ENCODE data around the gene GTF2E1. TPM values are rescaled to one million over a fixed set of nuclear protein-coding genes. Genes with fewer than 3 reads are reported as not detected.

GTF2E1 gene
- total and polyA plus RNA-seq, 9 of the 15 experiments (the other 6 are each of a cell fraction or from before 2014, with no cell fraction given) = 12.9 to 23.5 (median 15.4) TPM

DNA sequence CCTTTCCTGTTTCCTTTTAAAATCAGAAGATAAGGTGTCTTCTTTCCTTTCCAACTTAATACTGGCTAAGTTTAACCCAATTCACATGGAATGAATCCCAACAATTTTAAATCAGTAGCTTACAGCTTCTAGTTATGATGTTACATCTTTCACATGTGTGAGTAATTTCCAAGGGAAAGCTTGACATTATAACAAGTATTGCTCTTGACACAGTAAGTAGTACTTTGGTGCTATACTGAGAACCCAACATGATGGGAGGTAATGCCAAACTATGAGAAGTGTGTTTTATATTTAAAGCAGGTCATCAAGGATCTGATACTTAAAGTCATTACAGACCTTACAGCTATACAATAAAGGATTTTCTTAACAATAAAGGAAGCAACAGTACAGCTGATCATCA, 29.3 kb upstream of the GTF2E1 start:
- in situ Hi-C loops (cut with MboI) = no loop called here
- TF ChIP-seq, protein P1, sequence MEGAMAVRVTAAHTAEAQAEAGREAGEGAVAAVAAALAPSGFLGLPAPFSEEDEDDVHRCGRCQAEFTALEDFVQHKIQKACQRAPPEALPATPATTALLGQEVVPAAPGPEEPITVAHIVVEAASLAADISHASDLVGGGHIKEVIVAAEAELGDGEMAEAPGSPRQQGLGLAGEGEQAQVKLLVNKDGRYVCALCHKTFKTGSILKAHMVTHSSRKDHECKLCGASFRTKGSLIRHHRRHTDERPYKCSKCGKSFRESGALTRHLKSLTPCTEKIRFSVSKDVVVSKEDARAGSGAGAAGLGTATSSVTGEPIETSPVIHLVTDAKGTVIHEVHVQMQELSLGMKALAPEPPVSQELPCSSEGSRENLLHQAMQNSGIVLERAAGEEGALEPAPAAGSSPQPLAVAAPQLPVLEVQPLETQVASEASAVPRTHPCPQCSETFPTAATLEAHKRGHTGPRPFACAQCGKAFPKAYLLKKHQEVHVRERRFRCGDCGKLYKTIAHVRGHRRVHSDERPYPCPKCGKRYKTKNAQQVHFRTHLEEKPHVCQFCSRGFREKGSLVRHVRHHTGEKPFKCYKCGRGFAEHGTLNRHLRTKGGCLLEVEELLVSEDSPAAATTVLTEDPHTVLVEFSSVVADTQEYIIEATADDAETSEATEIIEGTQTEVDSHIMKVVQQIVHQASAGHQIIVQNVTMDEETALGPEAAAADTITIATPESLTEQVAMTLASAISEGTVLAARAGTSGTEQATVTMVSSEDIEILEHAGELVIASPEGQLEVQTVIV (CRISPR knock-in tag; IDR thresholded peaks at IDR 0.05; ENCODE audit: borderline replicate concordance) = no peak
- TF ChIP-seq, protein P2, sequence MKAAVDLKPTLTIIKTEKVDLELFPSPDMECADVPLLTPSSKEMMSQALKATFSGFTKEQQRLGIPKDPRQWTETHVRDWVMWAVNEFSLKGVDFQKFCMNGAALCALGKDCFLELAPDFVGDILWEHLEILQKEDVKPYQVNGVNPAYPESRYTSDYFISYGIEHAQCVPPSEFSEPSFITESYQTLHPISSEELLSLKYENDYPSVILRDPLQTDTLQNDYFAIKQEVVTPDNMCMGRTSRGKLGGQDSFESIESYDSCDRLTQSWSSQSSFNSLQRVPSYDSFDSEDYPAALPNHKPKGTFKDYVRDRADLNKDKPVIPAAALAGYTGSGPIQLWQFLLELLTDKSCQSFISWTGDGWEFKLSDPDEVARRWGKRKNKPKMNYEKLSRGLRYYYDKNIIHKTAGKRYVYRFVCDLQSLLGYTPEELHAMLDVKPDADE (conservative IDR thresholded peaks at IDR 0.05; ENCODE audit: control insufficient read depth, low read depth, low read length) = no peak
- TF ChIP-seq HDAC6 (IDR thresholded peaks at IDR 0.05; ENCODE audit: low read depth, low read length) = no peak
- TF ChIP-seq, protein P3, sequence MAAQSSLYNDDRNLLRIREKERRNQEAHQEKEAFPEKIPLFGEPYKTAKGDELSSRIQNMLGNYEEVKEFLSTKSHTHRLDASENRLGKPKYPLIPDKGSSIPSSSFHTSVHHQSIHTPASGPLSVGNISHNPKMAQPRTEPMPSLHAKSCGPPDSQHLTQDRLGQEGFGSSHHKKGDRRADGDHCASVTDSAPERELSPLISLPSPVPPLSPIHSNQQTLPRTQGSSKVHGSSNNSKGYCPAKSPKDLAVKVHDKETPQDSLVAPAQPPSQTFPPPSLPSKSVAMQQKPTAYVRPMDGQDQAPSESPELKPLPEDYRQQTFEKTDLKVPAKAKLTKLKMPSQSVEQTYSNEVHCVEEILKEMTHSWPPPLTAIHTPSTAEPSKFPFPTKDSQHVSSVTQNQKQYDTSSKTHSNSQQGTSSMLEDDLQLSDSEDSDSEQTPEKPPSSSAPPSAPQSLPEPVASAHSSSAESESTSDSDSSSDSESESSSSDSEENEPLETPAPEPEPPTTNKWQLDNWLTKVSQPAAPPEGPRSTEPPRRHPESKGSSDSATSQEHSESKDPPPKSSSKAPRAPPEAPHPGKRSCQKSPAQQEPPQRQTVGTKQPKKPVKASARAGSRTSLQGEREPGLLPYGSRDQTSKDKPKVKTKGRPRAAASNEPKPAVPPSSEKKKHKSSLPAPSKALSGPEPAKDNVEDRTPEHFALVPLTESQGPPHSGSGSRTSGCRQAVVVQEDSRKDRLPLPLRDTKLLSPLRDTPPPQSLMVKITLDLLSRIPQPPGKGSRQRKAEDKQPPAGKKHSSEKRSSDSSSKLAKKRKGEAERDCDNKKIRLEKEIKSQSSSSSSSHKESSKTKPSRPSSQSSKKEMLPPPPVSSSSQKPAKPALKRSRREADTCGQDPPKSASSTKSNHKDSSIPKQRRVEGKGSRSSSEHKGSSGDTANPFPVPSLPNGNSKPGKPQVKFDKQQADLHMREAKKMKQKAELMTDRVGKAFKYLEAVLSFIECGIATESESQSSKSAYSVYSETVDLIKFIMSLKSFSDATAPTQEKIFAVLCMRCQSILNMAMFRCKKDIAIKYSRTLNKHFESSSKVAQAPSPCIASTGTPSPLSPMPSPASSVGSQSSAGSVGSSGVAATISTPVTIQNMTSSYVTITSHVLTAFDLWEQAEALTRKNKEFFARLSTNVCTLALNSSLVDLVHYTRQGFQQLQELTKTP (IDR thresholded peaks at IDR 0.05; ENCODE audit: low read depth in 1 of 2, partially characterized antibody in 2 of 2) = no peak
- Histone ChIP-seq H4K20me1 (replicated peaks; ENCODE audit: control insufficient read depth, insufficient read depth, low read length) (no peaks in the 10 kb centered on the region), H3K9me1 (ENCODE audit: control insufficient read depth, insufficient read depth, low read length) (no peaks in the 10 kb centered on the region), H3K4me1 (replicated peaks in 1 of 2; ENCODE audit: control insufficient read depth in 2 of 2, insufficient read depth in 2 of 2, low read length in 2 of 2) (no peaks in the 10 kb centered on the region), H3K79me2 (ENCODE audit: control insufficient read depth, insufficient read depth, low read length) (no peaks in the 10 kb centered on the region), H3K9me3 (replicated peaks; ENCODE audit: control insufficient read depth, insufficient read depth, low read depth, low read length) (no peaks in the 10 kb centered on the region), H3K9ac (ENCODE audit: insufficient read depth in 1 of 2, low read depth in 2 of 2, low read length in 2 of 2) (no peak overlapping the region), H3K36me3 (ENCODE audit: control insufficient read depth, insufficient read depth, low read length) (no peaks in the 10 kb centered on the region), H3K27me3 (ENCODE audit: control insufficient read depth in 2 of 2, insufficient read depth in 2 of 2, low read length in 2 of 2) (no peaks in the 10 kb centered on the region), H2AFZ (ENCODE audit: low read depth, low read length) (no peak overlapping the region), H3K27ac (ENCODE audit: extremely low read depth, low read depth, low read length) (no peak overlapping the region), H3K4me2 (ENCODE audit: insufficient read depth, low read length) (no peak overlapping the region), H3K4me3 (no peak overlapping the region)
- DNase-seq (ENCODE audit: extremely low read depth in 1 of 4, low spot score in 3 of 4) (no peak), FAIRE-seq (no peak), ATAC-seq (no peak)
- intact Hi-C loops (cut with micrococcal nuclease) = no loop called here
- CTCF ChIA-PET (ENCODE audit: low intra/inter-chr PET ratio) = no interaction called here
- no TSS peak for BruUV-seq (replicated peaks)
- POLR2A ChIA-PET = no interaction called here
